GM23248 (cell line): ENCODE measurements around the gene TMEM9B. TPM values are rescaled to one million over a fixed set of nuclear protein-coding genes. Genes with fewer than 3 reads are reported as not detected.
A peak's percentile ranks its signal among the peaks of the same experiment; 100 is the strongest.
"Not testable (repeated sequence)": the region's sequence is repeated elsewhere in the genome, so short reads cannot be mapped to it uniquely, and the experiment has no call there.

ENCODE experiments used
- DNase-seq: peaks from one replicate; pipeline ENCODE4 v3.0.0-alpha.2; 2015
- H2AFZ ChIP-seq: fragments of 200-600 bp; sonication (generic); 2 replicates; pipeline ENCODE4 v1.6.1; 2016; ENCODE audit warnings: antibody characterized with exemption
- H3F3A ChIP-seq: fragments of 200-600 bp; sonication (generic); 2 replicates; pipeline ENCODE4 v1.6.1; 2016; ENCODE audit warnings: mild to moderate bottlenecking, antibody characterized with exemption, mixed run types; ENCODE audit not compliant: insufficient read depth
- H3K27ac ChIP-seq: fragments of 200-600 bp; sonication (generic); 2 replicates; pipeline ENCODE4 v1.5.1; 2016; ENCODE audit warnings: mild to moderate bottlenecking
- H3K27me3 ChIP-seq: fragments of 200-600 bp; sonication (generic); replicated peaks from 2 replicates; pipeline ENCODE4 v1.6.1; 2016; ENCODE audit warnings: mild to moderate bottlenecking; ENCODE audit not compliant: insufficient read depth
- H3K36me3 ChIP-seq: fragments of 200-600 bp; sonication (generic); 2 replicates; pipeline ENCODE4 v1.6.1; 2016; ENCODE audit warnings: low read depth, mild to moderate bottlenecking
- H3K4me1 ChIP-seq: fragments of 200-600 bp; sonication (generic); 2 replicates; pipeline ENCODE4 v1.6.1; 2016; ENCODE audit warnings: mild to moderate bottlenecking; ENCODE audit not compliant: insufficient read depth
- H3K4me2 ChIP-seq: fragments of 200-600 bp; sonication (generic); one replicate; pipeline ENCODE4 v1.6.1; 2016; ENCODE audit warnings: mild to moderate bottlenecking; ENCODE audit not compliant: unreplicated experiment
- H3K4me3 ChIP-seq: fragments of 200-600 bp; sonication (generic); 2 replicates; pipeline ENCODE4 v1.5.1; 2016; ENCODE audit warnings: mild to moderate bottlenecking
- H3K79me2 ChIP-seq: fragments of 200-600 bp; sonication (generic); 2 replicates; pipeline ENCODE4 v1.6.1; 2016; ENCODE audit warnings: mild to moderate bottlenecking; ENCODE audit not compliant: insufficient read depth
- H3K9ac ChIP-seq: fragments of 200-600 bp; sonication (generic); 2 replicates; pipeline ENCODE4 v1.6.1; 2016; ENCODE audit warnings: mild to moderate bottlenecking
- H3K9me2 ChIP-seq: fragments of 200-600 bp; sonication (generic); 2 replicates; pipeline ENCODE4 v1.6.1; 2016; ENCODE audit warnings: mixed run types, mild to moderate bottlenecking, moderate library complexity; ENCODE audit not compliant: insufficient read depth
- H3K9me3 ChIP-seq: fragments of 200-600 bp; sonication (generic); one replicate; pipeline ENCODE4 v1.6.1; 2017; ENCODE audit warnings: low read depth
- H4K20me1 ChIP-seq: fragments of 200-600 bp; sonication (generic); 2 replicates; pipeline ENCODE4 v1.6.0; 2016; ENCODE audit not compliant: insufficient read depth
- EZH2 ChIP-seq: fragments of 200-600 bp; sonication (generic); IDR thresholded peaks from 2 replicates; pipeline ENCODE4 v1.6.1; 2018; ENCODE audit warnings: antibody characterized with exemption, mild to moderate bottlenecking; ENCODE audit not compliant: insufficient read depth, poor library complexity, severe bottlenecking
- EZH2phosphoT487 ChIP-seq: fragments of 200-600 bp; sonication (generic); IDR thresholded peaks from 2 replicates; pipeline ENCODE4 v1.6.1; 2018; ENCODE audit warnings: antibody characterized with exemption, moderate library complexity, mild to moderate bottlenecking, low read depth; ENCODE audit not compliant: insufficient read depth
- WGBS, 2 experiments: methylation state at CpG; one replicate each; pipeline ENCODE4 v1.1.6; 2015 to 2017; ENCODE audit warnings: low lambda C conversion rate in 2 of 2, low coverage in 1 of 2; ENCODE audit errors: missing lambda C conversion rate in 2 of 2; 5-methylcytosine and 5-hydroxymethylcytosine counted together
- in situ Hi-C: fragments of 300-500 bp; cut with MboI; formaldehyde crosslinking; loops from 2 replicates; pipeline ENCODE4 v1.15.0; 2020
- polyA plus RNA-seq: library from polyadenylated mRNA; unstranded; fragments of >200 nt; fragmentation: Nextera tagmentation; extraction: Ambion mirVana; gene quantifications from 2 replicates; pipeline ENCODE4 v1.2.1, GENCODE V29; 2016
- total RNA-seq: library from RNA; depleted of rRNA; stranded (reverse); fragments of >200 nt; shearing (Covaris generic); gene quantifications from 2 replicates; pipeline ENCODE4 v1.2.3, GENCODE V29; 2014

Gene TMEM9B
- total and polyA plus RNA-seq, 2 experiments from 2014 or later, result 83.4 to 99.6 TPM

- H4K20me1 ChIP-seq, result no peaks in the 10 kb centered on the region
- no peak overlapping the region for H3K9ac ChIP-seq
- H3K4me2 ChIP-seq, result no peak overlapping the region
- H2AFZ ChIP-seq, result no peak overlapping the region
- H3F3A ChIP-seq, result peaks cover 16% of the 10 kb centered on the region
- H3K27me3 ChIP-seq, result no peaks in the 10 kb centered on the region
- no peaks in the 10 kb centered on the region for H3K36me3 ChIP-seq
- H3K4me3 ChIP-seq, result no peak overlapping the region
- no peaks in the 10 kb centered on the region for H3K9me3 ChIP-seq
- H3K79me2 ChIP-seq, result no peaks in the 10 kb centered on the region
- no peak for DNase-seq
- WGBS, 2 experiments, result 88 to 93% methylated on average over 13 to 14 of the region's 14 CpGs
- no peak overlapping the region for H3K27ac ChIP-seq
- peaks cover 14% of the 10 kb centered on the region for H3K4me1 ChIP-seq
- TF ChIP-seq EZH2phosphoT487 (no peak), EZH2 (no peak)
- in situ Hi-C loops, result no loop called here
- H3K9me2 ChIP-seq, result no peaks in the 10 kb centered on the region
Measured at GRCh38 chr11:8937659-8938058, 26.6 kb downstream of the TMEM9B start.

DNA sequence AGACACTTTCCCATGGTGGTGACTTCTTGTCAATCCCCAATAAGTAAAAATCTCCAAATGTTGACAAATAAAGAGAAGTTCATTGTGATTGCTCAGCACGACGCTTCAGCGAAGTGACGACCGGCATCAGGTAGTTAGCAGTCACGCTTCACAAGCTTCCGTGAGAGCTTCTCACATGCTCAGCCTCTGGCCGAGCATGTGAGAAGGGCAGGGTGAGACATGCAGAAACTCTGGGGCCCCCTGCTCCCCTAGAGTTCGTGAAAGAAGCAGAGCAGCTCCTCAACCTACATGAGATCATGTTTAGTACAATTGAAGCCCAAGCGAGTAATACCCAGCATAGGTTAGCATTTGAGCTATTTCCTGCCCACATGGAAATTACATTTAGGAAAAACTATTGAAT lies 27.1 kb downstream of the TMEM9B start:
- Histone ChIP-seq H3K36me3 (no peaks in the 10 kb centered on the region), H3K9ac (no peak overlapping the region), H3K9me2 (no peaks in the 10 kb centered on the region), H3K4me2 (no peak overlapping the region), H3F3A (peaks cover 16% of the 10 kb centered on the region), H2AFZ (no peak overlapping the region), H3K27me3 (no peaks in the 10 kb centered on the region), H3K27ac (no peak overlapping the region), H4K20me1 (no peaks in the 10 kb centered on the region), H3K79me2 (no peaks in the 10 kb centered on the region), H3K9me3 (no peaks in the 10 kb centered on the region), H3K4me1 (peaks cover 14% of the 10 kb centered on the region), H3K4me3 (no peak overlapping the region)
- DNase-seq, result no peak
- 84 to 85% methylated on average over 10 of the region's 10 CpGs for WGBS, 2 experiments
- TF ChIP-seq EZH2, result no peak
- TF ChIP-seq EZH2phosphoT487, result no peak
- in situ Hi-C loops, result no loop called here

DNA sequence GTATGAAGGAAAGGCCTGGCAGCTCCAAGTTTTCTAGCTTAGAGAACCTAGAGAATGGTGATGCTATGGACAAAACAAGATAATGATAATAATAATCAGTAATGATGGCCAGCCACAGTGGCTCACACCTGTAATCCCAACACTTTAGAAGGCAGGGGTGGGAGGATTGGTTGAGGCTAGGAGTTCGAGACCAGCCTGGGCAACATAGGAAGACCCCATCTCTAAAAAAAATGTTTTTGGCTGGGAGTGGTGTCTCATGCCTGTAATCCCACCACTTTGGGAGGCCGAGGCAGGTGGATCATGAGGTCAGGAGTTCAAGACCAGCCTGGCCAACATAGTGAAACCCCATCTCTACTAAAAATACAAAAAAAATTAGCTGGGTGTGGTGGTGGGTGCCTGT lies 28.5 kb downstream of the TMEM9B start:
- H3K9ac ChIP-seq, H3K9me2 ChIP-seq, H3K27ac ChIP-seq, H2AFZ ChIP-seq, H3K36me3 ChIP-seq, H3K9me3 ChIP-seq, in situ Hi-C loops, H3K27me3 ChIP-seq, H3K79me2 ChIP-seq, H3K4me3 ChIP-seq, H3K4me2 ChIP-seq, DNase-seq, H4K20me1 ChIP-seq: not testable (repeated sequence)
- Histone ChIP-seq H3K4me1 (peaks cover 17% of the 10 kb centered on the region), H3F3A (peaks cover 16% of the 10 kb centered on the region)
- 93 to 100% methylated on average over 2 of the region's 2 CpGs for WGBS, 2 experiments

GRCh38 chr11:8934742-8935488 lies 29.3 kb downstream of the TMEM9B start:
- Histone ChIP-seq H2AFZ (peak overlapping the region; percentile 79), H3K9me2 (no peaks in the 10 kb centered on the region), H3K4me3 (peak overlapping the region; percentile 55), H3K9ac (peak overlapping the region; percentile 50), H3K4me1 (peaks cover 20% of the 10 kb centered on the region), H3K79me2 (no peaks in the 10 kb centered on the region), H4K20me1 (no peaks in the 10 kb centered on the region), H3K9me3 (no peaks in the 10 kb centered on the region), H3K4me2 (peak overlapping the region; percentile 71), H3F3A (peaks cover 16% of the 10 kb centered on the region), H3K27ac (peak overlapping the region; percentile 49), H3K27me3 (no peaks in the 10 kb centered on the region), H3K36me3 (no peaks in the 10 kb centered on the region)
- WGBS, 2 experiments, result 37% methylated on average over 14 of the region's 14 CpGs
- DNase-seq, result peak; percentile 88
- in situ Hi-C loops, result no loop called here
- TF ChIP-seq EZH2phosphoT487 (no peak), EZH2 (no peak)

GRCh38 chr11:8933931-8934330 lies 30.3 kb downstream of the TMEM9B start:
- H3K4me3 ChIP-seq, result no peak overlapping the region
- no peaks in the 10 kb centered on the region for H3K9me2 ChIP-seq
- TF ChIP-seq EZH2phosphoT487 (no peak), EZH2 (no peak)
- H2AFZ ChIP-seq, result no peak overlapping the region
- no peak overlapping the region for H3K9ac ChIP-seq
- H3K4me1 ChIP-seq, result peaks cover 25% of the 10 kb centered on the region
- no peak overlapping the region for H3K4me2 ChIP-seq
- no peaks in the 10 kb centered on the region for H3K9me3 ChIP-seq
- H3K27ac ChIP-seq, result no peak overlapping the region
- in situ Hi-C loops, result no loop called here
- 89 to 95% methylated on average over 6 of the region's 6 CpGs for WGBS, 2 experiments
- no peak for DNase-seq
- H3K79me2 ChIP-seq, result no peaks in the 10 kb centered on the region
- no peaks in the 10 kb centered on the region for H4K20me1 ChIP-seq
- no peaks in the 10 kb centered on the region for H3K36me3 ChIP-seq
- peaks cover 16% of the 10 kb centered on the region for H3F3A ChIP-seq
- H3K27me3 ChIP-seq, result no peaks in the 10 kb centered on the region
